ENCODE measurements around the gene ADAMTS17.
A peak's percentile ranks its signal among the peaks of the same experiment; 100 is the strongest.

ADAMTS17 gene

GRCh38 chr15:100204771-100205170, 137.0 kb downstream of the ADAMTS17 start:
- Histone ChIP-seq H3K36me3 (ENCODE audit: insufficient read depth, low read length) (peaks cover 68% of the 10 kb centered on the region), H3K4me3 (ENCODE audit: low read depth in 1 of 2, low read length in 2 of 2) (no peak overlapping the region), H4K20me1 (ENCODE audit: insufficient read depth, low read length) (peaks cover 29% of the 10 kb centered on the region), H3K79me2 (ENCODE audit: insufficient read depth, low read length) (peaks cover 71% of the 10 kb centered on the region), H3K27ac (ENCODE audit: low read length) (no peak overlapping the region), H3K9me3 (ENCODE audit: insufficient read depth, low read length, severe bottlenecking) (no peaks in the 10 kb centered on the region), H3K9ac (ENCODE audit: low read depth, low read length) (no peak overlapping the region), H3K4me2 (ENCODE audit: insufficient read depth, low read length) (no peak overlapping the region), H3K27me3 (ENCODE audit: insufficient read depth, low read length, poor library complexity) (no peaks in the 10 kb centered on the region), H3K4me1 (ENCODE audit: insufficient read depth, low read length) (peaks cover 32% of the 10 kb centered on the region), H2AFZ (ENCODE audit: low read depth, low read length) (no peak overlapping the region)
- ATAC-seq (ENCODE audit: insufficient read depth, low read depth) (no peak), DNase-seq (no peak)
- no peak for TF ChIP-seq CTCF (IDR thresholded peaks at IDR 0.05; ENCODE audit: borderline replicate concordance, extremely low read depth, low read length, poor library complexity, severe bottlenecking)
- TF ChIP-seq EZH2 (IDR thresholded peaks at IDR 0.05; ENCODE audit: borderline replicate concordance, low read depth, low read length, severe bottlenecking), result no peak

GRCh38 chr15:100204211-100204610, 137.6 kb downstream of the ADAMTS17 start:
- no peak overlapping the region for H3K4me3 ChIP-seq (ENCODE audit: low read depth in 1 of 2, low read length in 2 of 2)
- H3K9me3 ChIP-seq (ENCODE audit: insufficient read depth, low read length, severe bottlenecking), result no peaks in the 10 kb centered on the region
- H3K9ac ChIP-seq (ENCODE audit: low read depth, low read length), result no peak overlapping the region
- peaks cover 32% of the 10 kb centered on the region for H3K4me1 ChIP-seq (ENCODE audit: insufficient read depth, low read length)
- peaks cover 69% of the 10 kb centered on the region for H3K79me2 ChIP-seq (ENCODE audit: insufficient read depth, low read length)
- peak overlapping the region; percentile 18; the same call in 1 of the 2 replicates for H3K27ac ChIP-seq (ENCODE audit: low read length)
- H3K36me3 ChIP-seq (ENCODE audit: insufficient read depth, low read length), result peaks cover 68% of the 10 kb centered on the region
- no peaks in the 10 kb centered on the region for H3K27me3 ChIP-seq (ENCODE audit: insufficient read depth, low read length, poor library complexity)
- no peak overlapping the region for H3K4me2 ChIP-seq (ENCODE audit: insufficient read depth, low read length)
- DNase-seq, result no peak
- ATAC-seq (ENCODE audit: insufficient read depth, low read depth), result no peak
- peaks cover 29% of the 10 kb centered on the region for H4K20me1 ChIP-seq (ENCODE audit: insufficient read depth, low read length)
- no peak for TF ChIP-seq EZH2 (IDR thresholded peaks at IDR 0.05; ENCODE audit: borderline replicate concordance, low read depth, low read length, severe bottlenecking)
- TF ChIP-seq CTCF (IDR thresholded peaks at IDR 0.05; ENCODE audit: borderline replicate concordance, extremely low read depth, low read length, poor library complexity, severe bottlenecking), result no peak
- no peak overlapping the region for H2AFZ ChIP-seq (ENCODE audit: low read depth, low read length)

- Histone ChIP-seq H3K9ac (ENCODE audit: low read depth, low read length) (no peak overlapping the region), H2AFZ (ENCODE audit: low read depth, low read length) (no peak overlapping the region), H3K36me3 (ENCODE audit: insufficient read depth, low read length) (peaks cover 66% of the 10 kb centered on the region), H3K4me1 (ENCODE audit: insufficient read depth, low read length) (peaks cover 32% of the 10 kb centered on the region), H4K20me1 (ENCODE audit: insufficient read depth, low read length) (peaks cover 28% of the 10 kb centered on the region), H3K27me3 (ENCODE audit: insufficient read depth, low read length, poor library complexity) (no peaks in the 10 kb centered on the region), H3K4me3 (ENCODE audit: low read depth in 1 of 2, low read length in 2 of 2) (no peak overlapping the region), H3K79me2 (ENCODE audit: insufficient read depth, low read length) (peaks cover 60% of the 10 kb centered on the region), H3K9me3 (ENCODE audit: insufficient read depth, low read length, severe bottlenecking) (no peaks in the 10 kb centered on the region), H3K27ac (ENCODE audit: low read length) (peak overlapping the region; percentile 67), H3K4me2 (ENCODE audit: insufficient read depth, low read length) (0 out of 2 replicates have a peak overlapping the region, but pooled peaks have one; percentile 15)
- no peak for ATAC-seq (ENCODE audit: insufficient read depth, low read depth)
- DNase-seq, result no peak
- TF ChIP-seq EZH2 (IDR thresholded peaks at IDR 0.05; ENCODE audit: borderline replicate concordance, low read depth, low read length, severe bottlenecking) (no peak), CTCF (IDR thresholded peaks at IDR 0.05; ENCODE audit: borderline replicate concordance, extremely low read depth, low read length, poor library complexity, severe bottlenecking) (no peak)
Measured at GRCh38 chr15:100202309-100202960, 139.3 kb downstream of the ADAMTS17 start.
